Measurements from ENCODE around the gene KLF7. TPM values are rescaled to one million over a fixed set of nuclear protein-coding genes. Genes with fewer than 3 reads are reported as not detected.

Gene KLF7
- total and polyA plus RNA-seq, 9 of the 15 experiments (the other 6 are each of a cell fraction or from before 2014, with no cell fraction given): 0.04 to 0.54 (median 0.07) TPM

GRCh38 chr2:207141386-207141785 is 24.4 kb downstream of the KLF7 start (continued):
- TF ChIP-seq ZNF318 (IDR thresholded peaks at IDR 0.05; ENCODE audit: borderline replicate concordance in 1 of 2, low read depth in 1 of 2) (no peak), RAD21 (CRISPR knock-in tag; conservative IDR thresholded peaks at IDR 0.05 in 1 of 2, IDR thresholded peaks at IDR 0.05 in 1 of 2) (no peak), IRF2 (CRISPR knock-in tag; IDR thresholded peaks at IDR 0.05) (no peak), ZNF311 (CRISPR knock-in tag; IDR thresholded peaks at IDR 0.05) (no peak), ZBTB7A (IDR thresholded peaks at IDR 0.05; ENCODE audit: borderline replicate concordance, control insufficient read depth, low read depth, low read length) (no peak), NCOA2 (IDR thresholded peaks at IDR 0.05; ENCODE audit: partially characterized antibody in 2 of 2) (no peak), KLF6 (CRISPR knock-in tag; IDR thresholded peaks at IDR 0.05; ENCODE audit: borderline replicate concordance) (no peak)
